ENCODE measurements around the gene LCTL.

LCTL gene, protein sequence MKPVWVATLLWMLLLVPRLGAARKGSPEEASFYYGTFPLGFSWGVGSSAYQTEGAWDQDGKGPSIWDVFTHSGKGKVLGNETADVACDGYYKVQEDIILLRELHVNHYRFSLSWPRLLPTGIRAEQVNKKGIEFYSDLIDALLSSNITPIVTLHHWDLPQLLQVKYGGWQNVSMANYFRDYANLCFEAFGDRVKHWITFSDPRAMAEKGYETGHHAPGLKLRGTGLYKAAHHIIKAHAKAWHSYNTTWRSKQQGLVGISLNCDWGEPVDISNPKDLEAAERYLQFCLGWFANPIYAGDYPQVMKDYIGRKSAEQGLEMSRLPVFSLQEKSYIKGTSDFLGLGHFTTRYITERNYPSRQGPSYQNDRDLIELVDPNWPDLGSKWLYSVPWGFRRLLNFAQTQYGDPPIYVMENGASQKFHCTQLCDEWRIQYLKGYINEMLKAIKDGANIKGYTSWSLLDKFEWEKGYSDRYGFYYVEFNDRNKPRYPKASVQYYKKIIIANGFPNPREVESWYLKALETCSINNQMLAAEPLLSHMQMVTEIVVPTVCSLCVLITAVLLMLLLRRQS

DNA sequence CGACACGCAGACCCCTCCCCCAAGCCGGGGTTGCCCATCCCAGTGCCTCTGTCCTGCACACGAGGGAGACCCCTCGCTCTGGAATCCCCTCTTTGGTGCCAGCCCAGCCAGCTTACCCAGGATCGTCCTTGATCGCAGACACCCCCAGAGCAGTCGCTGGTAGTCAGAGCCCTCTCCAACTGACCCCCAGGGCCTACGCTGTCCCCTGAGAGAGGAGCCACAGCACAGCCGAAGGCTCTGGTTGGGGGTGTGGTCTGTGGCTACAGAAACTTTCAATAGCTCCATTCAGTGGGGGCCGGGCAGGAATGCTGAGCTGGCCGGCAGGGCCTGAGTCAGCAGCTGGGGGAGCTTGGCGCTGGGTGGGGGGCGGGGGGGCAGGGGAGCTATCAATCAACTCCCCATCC lies at the start of gene LCTL:
Gene LCTL (minus strand): TSS at position 258 of the 404 bp plus-strand sequence. CDS start 633 bp downstream, outside the sequence.
- DNase-seq (ENCODE audit: low read depth in 2 of 2): no peak

DNA sequence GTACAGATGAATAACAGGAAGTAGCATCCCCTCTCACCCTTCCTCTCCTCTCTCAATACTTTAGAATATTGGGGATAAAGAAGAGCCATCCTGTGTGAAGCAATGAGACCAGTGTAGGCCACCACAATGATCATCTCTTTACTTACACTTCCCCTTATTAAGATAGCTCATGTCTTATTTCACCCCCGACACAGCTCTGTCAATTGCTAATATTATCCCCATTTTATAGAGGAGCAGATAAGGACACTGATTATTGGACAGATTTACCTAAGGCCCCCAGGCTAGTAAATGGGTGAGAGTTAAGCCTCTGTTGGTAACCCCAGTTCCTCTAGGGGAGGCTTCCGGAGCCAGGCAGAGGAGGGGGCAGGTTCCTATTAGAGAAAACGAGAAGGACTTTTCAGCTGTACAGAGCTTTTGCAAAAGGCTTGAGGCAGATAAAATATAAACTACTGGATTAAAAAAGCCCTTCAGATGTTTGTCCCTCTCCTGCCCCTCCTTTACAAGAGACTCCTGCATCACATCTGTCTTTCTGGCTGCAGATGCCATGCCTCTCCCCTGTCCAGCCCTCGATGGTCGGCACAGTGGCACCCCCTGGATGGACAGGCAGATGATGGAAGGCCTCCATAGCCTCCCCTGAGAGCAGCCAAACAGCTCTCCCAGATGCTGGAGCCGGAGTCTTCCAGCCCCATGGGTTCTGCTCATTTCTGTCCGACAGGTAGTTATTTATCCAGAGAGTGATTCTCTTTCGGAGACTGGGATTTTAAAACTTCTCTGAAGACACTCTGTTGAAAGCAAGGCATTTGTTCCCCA lies 49.4 kb upstream of the LCTL start:
- DNase-seq (ENCODE audit: low read depth in 2 of 2): no peak

DNA sequence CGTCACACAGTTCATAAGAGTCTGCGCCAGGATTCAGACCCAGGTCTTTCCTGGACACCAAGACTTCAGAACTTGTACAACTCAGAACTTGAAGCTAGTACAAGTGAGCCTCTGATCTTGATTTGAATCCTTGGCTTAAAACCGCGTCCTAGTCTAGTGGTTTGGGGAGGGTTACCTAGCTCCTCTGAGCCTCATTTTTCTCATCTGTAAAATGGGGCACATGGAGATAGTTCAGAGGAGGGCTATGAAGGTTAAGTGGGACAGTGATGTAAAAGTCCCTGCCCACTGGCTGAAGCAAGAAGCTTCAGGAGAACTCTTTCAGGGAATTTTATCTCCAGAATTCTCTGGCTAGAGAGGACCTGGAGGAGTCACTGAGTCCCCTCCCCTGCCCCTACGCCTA lies 48.7 kb upstream of the LCTL start:
- no peak for DNase-seq (ENCODE audit: low read depth in 2 of 2)

DNA sequence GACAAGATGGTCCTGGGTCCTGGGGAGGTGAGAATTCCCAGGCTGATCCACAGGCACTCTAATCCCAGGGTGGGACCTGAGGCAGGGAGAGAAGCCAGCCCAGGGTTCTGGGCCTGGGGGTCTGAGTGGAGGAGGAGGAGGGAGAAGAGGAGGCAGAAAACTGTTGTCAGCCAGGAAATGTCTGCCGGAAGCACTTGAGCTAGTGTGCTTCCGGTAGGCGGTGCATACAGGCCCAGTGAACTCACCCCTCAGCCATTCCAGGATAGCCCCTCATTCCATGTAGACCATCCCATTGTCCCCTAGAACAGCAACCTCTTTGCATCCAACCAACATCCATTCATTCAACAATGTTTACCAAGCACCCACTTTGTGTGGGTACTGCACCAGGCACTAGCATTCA lies 47.9 kb upstream of the LCTL start:
- DNase-seq (ENCODE audit: low read depth in 2 of 2): no peak

DNA sequence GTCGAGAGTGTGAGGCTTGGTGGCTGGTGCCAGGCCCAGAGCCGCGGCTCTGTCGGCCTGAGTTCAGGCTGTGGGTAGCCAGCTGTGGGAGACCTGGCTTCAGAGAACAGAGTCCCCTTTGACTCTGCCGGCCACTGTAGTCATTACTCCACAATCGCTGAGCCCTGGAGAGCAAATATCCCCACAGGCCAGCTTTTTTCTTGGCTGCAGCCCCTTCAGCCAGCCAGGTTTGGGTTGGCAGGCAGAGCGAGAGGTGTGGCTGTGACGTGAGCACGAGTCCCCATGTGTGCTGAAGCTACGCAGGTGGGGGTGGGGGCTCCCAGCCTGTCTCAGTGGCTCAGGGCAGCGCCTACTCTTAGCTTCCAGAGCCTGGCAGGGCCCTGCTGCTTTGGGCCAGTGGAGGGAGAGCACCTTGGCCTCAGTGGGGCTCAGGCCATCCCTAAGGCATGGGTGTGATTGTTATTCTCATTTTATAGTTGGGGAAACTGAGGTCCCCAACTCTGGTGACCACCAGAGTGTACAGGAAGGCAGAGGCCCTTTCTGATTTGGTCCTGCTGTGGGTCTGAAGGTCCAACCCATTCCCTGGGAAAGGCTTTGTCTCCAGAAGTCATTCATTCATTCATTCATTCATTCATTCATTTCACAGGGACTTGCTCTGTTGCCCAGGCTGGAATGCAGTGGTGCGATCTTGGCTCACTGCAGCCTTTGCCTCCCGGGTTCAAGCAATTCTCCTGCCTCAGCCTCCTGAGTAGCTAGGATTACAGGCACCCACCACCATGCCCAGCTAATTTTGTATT lies 45.7 kb upstream of the LCTL start:
- DNase-seq (ENCODE audit: low read depth in 2 of 2): no peak

DNA sequence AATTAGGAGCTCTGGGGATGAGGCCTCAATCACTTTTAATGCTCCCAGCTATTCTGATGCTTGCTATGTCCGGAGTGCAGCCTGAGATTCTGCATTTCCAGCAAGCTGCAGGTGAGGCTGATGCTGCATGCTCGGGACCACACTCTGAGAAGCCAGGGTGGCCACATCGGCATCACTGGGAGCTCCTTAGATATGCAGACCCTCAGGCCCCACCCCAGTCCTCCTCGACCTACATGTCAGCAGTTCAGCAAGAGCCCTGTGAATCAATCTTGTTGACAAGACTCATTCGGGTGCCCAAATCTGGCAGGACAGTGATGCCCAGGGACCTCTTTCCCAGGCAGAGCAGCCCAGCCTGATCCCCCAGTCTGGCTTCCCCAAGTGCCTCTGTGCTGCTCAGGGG lies 44.1 kb upstream of the LCTL start:
- no peak for DNase-seq (ENCODE audit: low read depth in 2 of 2)

DNA sequence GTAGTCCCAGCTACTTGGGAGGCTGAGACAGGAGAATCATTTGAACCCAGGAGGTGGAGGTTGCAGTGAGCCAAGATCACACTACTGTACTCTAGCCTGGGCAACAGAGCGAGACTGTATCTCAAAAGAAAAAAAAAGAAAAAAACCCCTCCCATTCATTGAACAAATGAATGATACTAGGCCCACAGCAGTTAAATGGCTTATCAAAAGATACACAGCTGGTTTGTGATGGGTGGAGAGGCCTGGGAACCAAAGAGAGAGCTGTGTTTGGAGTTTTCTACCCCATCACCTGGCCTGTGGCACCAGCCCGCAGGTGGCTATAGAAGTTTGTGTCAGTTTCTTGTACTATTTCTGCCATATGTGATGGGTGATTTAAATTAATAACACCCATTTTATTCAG lies 43.1 kb upstream of the LCTL start:
- no peak for DNase-seq (ENCODE audit: low read depth in 2 of 2)

DNA sequence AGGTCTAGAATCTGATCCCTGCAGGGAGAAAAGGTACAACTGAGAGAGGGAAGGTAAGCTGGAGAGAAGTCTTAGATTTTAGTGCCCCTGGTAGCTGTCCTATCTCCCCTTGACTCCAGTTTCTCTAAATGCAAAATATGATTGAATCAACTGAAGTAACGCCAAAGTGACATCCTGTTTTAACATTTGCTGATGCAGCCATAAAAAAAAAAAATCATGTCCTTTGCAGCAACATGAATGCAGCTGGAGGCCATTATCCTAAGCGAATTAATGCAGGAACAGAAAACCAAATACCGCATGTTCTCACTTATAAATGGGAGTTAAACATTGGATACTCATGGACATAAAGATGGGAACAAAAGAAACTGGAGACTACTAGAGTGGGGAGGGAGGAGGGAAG lies 42.4 kb upstream of the LCTL start:
- DNase-seq (ENCODE audit: low read depth in 2 of 2): no peak

DNA sequence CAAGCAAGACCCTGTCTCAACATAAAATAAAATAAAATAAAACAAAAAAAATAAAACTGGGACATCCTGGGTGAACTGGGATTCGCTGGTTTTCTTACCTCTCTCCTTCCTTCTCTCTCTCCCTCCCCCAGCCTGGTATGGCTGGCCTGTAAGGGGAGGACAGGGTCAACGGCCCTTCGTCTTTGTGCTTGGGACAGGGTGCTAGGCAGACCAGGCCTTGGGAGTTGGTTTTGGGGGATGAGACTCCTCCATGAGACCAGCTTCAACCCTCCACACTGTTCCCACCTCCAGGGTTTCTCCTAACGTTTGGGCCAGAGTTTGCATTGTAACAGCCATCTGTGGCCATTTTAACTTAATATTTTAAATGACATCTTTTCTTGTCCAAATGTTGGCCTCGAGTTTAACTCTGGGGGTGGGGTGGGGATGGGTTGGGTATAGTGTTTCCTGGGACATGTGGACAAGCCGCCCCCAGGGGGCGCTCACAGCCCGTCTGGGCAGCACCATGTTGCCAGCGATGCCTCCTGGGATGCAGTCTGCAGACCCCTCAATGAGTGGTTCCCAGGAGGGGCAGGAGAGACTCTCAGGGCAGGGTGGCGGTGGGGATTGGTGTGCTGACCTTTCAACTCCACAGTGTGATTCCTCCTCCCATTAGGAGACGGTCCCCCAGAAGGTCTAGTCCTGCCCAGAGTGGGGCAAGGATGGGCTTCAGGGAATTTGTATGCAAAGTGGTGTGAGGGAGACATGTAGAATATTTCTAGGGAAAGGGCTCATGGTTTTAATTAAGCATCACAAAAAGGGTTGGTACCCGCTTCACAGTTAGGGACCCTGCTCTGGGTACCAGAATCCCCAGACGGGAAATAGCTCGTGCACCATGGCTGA lies 37.7 kb upstream of the LCTL start:
- DNase-seq (ENCODE audit: low read depth in 2 of 2): peak; percentile 21 to 37

DNA sequence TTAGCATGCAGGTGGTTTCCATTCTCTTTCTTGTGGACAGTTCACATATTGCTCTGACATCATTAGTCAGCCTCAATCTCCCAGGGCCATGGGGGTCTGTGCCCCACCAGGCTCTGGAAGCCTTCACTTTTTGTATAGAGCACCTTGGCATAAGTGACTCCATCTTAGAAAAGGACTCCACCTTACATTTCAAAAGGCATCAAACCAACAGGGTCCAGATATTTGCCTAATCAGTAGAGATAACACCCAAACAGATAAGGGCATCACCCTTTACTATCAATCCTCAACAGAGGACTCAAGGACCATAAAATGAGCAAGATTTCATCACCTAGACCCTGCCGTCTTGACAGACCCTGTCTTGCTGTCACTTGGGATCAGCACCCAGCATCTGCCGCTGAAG lies 35.7 kb upstream of the LCTL start:
- no peak for DNase-seq (ENCODE audit: low read depth in 2 of 2)

DNA sequence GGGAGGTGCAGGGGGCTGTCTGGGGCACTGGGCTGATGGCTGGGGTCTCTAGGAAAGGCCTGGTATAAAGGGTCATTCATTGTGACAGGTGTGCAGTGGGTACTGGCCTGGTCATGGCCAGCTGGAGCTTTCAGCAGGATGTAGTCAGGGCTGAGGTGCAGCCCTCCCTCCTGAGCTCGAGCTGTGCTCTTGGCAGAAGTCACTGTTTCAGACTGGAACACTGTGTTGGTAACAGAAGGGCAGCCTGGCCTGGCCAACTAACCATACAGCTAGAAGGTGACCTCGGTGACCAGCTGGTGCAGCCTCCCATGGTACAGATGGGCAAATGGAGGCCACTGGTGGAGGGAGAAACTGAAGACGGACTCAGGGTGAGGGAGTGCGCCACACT lies 34.4 kb upstream of the LCTL start:
- DNase-seq (ENCODE audit: low read depth in 2 of 2): no peak

DNA sequence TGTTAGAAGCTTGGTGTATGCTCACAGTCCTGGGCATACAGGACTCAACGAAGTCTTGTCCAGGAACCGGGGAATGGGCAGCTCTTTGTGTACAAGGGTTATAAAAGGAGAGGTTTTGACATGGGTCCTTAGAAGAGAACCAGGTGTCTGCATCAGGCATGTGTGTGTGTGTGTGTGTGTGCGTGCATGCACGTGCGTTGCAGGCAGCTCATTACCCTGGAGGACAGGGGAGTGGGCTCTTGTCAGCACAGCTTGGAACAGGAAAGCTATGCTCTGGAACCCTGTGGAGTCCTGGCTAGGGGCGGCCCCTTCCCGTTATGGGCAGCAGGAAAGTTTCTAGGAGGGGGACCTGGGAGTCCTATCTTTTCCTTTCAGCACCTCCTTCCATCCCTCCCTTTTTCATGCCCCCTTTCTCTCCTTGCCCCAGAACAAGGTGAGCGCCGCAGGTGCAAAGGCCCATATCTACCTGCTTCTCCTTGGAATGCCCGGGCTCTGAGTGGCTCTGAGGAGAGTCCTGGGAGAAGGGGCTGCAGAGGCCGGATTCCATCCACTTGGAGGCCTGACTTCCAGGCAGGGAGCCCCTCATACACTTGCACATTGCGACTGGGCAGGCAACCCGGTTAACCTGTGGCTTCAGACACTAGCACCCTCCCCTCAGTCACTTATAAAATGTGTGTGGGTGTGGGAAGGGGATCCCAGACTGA lies 33.9 kb upstream of the LCTL start:
- DNase-seq (ENCODE audit: low read depth in 2 of 2): no peak

DNA sequence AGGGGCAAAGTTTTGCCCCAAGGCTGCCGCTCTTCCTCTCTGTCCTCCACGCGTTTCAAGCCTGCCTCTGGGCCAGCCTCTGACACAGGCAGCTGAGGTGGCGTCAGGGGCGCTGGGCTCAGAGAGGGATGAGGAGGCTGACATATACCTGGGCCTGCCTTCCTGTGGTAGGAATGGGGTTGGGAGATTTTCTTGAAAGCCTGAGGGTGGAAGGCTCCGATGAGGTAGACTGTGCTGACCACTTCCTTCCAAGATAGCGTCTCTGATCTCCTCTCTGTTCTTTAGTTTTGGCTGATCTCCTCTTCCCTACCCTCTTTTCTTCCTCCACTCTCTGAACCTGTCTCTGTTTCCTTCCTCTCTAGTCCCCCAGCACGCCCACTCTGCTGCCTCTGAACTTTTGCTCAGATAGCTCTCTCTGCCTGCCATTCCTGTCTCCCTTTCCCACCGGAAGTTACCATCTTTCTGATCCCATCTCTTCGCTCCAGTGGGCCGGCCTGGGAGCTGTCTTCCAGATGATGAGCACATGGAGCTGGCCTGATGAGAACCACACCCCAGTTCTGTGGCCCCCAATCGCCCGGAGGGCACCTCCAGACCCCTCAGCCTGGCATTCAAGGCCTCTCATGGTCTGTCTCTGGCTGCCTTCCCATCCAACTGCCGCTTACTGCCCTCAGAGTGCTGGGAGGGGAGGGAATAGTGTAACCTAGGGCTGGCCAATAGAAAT lies 32.5 kb upstream of the LCTL start:
- DNase-seq (ENCODE audit: low read depth in 2 of 2): no peak

DNA sequence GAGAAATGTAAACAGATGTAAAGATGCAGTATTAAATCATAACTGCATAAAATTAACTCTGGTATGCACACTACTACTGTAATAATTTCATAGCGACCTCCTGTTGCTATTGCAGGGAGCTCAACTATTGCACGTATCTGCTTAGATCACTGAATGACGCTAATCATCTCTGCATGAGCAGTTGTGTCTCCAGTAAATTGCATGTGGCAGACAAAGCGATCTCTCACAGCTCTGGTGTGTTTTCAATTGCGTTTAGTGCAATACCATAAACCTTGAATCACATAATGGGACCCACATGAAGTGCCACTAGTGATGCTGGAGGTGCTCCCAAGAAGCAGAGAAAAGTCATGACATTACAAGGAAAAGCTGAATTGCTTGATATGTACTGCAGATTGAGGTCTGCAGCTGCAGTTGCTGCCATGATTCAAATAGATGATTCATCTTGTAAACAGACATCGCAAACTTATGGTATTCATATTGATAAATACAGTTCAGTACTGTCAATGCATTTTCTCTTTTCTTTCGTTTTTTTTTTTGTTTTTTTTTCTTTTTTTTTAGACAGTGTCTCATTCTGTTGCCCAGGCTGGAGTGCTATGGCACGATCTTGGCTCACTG lies 30.2 kb upstream of the LCTL start:
- DNase-seq (ENCODE audit: low read depth in 2 of 2): no peak

DNA sequence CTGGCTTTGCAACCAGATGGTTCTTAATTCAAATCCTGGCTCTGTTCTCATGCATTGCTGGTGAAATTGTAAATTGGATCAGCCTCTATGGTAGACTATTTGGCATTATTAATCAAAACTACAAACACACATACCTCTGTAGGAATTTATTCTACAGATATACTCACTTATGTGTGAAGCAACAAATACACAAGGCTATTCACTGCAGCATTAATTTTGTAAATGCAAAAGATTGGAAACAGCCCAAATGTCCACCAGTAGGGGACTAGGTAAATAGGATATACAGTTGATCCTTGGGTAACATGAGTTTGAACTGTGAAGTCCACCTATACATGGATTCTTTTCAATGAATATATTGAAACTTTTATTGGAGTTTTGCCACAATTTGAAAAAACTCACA lies 29.5 kb upstream of the LCTL start:
- DNase-seq (ENCODE audit: low read depth in 2 of 2): no peak

DNA sequence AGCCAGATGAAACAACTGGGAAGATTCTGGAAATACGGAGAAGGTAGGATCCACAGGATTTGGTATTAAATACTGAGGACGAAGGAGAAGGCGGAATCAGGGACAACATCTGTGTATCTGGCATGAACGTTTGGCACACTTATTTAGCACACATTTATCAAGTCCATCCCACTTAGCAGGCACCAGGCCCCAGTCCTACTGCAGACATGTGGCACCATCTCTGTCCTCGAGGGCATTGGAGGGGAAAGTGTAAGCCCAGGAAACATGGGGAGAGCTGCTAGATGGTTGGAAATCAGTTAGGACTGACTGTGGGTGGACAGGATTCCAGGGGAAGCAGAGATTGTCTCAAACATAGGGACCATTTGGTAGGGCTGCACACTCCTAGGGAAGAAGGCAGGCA lies 29.0 kb upstream of the LCTL start:
- DNase-seq (ENCODE audit: low read depth in 2 of 2): no peak

DNA sequence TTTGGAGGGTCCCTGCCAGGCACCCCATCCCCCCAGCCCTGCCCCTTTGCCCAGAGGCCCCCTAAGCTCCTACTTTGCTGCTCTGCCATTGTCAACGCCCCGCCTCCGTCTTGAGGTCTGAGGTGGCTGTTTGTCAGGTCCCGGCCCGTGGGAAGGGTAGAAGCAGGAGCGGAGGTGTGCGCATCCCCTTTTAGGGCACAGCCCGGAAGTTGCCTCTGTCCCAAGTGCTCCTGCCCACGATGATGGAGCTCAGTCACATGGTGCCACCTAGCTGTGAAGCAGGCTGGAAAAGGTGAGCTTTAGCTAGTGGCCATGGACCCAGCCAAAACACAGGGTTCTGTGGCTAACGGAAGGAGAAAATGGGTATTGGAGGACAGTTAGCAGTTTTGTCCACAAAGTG lies 28.5 kb upstream of the LCTL start:
- no peak for DNase-seq (ENCODE audit: low read depth in 2 of 2)

DNA sequence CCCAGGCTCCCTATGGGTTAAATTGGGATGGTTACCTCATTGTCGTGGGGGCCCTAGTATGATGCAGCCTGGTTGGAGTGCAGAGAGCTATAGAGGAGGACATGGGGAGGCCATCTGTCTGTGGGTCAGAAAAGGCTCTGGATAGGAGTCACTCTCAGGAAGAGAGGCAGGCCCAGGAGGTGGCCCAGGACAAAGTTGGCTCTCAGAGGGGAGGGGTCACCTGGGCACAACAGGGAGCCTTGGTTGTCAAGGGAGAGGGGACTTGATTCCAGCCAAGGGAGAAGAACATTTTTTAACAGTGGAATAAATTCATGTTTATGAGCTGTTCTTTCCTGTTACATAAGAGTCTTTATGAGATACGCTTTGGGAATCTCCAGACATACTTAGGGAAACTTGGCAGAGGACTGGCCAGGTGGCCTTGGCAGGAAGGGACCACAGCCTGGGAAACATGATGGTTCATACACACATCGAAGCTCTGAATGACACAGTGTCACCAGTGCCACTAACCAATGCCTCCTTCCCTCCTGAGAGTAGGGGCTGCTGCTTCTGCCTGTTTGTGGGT lies 27.5 kb upstream of the LCTL start:
- no peak for DNase-seq (ENCODE audit: low read depth in 2 of 2)
